ENCODE measurements around the gene CAPZB.

CAPZB gene

DNA sequence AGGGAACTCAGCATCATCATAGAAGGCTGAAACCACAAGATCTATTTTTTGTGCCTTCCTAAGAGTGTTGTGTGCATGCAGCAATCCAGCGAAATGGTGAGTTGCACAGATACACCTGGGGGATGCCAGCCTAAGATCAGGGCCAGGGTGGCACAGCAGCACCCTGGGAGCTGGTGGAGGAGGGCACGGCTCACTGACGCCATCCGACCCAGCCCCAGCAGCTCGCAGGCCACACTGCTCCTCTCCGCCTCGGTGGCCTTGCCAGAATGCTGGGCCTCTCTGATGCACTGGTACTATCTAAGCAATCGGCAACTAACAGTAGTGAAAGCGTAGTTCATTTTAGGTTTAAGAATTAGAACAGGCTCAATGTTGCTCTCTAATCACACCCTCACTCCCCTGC, 37.8 kb downstream of the CAPZB start:
- TF ChIP-seq, protein P1, sequence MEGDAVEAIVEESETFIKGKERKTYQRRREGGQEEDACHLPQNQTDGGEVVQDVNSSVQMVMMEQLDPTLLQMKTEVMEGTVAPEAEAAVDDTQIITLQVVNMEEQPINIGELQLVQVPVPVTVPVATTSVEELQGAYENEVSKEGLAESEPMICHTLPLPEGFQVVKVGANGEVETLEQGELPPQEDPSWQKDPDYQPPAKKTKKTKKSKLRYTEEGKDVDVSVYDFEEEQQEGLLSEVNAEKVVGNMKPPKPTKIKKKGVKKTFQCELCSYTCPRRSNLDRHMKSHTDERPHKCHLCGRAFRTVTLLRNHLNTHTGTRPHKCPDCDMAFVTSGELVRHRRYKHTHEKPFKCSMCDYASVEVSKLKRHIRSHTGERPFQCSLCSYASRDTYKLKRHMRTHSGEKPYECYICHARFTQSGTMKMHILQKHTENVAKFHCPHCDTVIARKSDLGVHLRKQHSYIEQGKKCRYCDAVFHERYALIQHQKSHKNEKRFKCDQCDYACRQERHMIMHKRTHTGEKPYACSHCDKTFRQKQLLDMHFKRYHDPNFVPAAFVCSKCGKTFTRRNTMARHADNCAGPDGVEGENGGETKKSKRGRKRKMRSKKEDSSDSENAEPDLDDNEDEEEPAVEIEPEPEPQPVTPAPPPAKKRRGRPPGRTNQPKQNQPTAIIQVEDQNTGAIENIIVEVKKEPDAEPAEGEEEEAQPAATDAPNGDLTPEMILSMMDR (IDR thresholded peaks at IDR 0.05): no peak

DNA sequence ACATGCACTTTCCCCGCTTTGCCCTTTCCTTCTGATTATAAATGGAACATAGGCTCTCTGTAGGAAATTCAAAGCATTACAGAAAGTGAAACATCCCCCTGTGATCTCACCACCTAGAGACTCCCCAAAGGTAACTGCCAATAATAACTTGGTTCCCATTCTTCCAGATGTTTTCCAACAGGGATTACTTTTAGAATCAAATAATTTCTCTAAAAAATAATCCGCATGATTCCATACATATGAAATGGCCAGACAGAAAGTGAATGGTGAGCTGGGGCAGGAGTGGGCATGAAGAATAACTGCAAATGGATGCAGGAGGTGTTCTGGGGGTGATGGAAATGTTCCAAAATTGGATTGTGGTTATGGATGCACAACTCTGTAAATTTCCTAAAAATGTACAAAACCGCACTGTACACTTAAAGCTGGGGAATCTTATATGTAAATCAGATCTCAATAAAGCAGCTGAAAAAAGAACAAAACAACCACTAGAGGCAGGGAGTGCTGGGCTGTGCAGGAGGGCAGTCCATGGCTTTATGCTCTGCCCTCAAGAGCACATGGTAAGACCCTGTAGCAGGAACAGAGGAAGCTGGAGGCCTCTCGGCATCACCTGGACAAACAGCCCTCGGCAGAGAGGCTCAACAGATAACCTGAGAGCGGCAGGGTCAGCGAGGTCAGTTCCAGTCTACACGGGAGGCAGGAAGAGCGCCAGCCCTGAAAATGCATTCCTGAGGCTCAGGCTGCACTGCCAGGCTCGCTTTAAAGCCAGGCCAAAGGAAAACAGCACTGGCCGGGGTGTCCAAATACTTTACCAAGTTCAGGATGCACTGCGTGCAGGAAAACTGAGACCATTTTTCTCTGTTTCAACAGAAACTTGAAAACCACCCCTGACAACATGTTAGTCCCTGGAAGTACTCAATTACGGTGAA, 39.7 kb downstream of the CAPZB start:
- TF ChIP-seq, protein P1 (IDR thresholded peaks at IDR 0.05): peak; percentile 12; the same call in 1 of the 2 replicates

DNA sequence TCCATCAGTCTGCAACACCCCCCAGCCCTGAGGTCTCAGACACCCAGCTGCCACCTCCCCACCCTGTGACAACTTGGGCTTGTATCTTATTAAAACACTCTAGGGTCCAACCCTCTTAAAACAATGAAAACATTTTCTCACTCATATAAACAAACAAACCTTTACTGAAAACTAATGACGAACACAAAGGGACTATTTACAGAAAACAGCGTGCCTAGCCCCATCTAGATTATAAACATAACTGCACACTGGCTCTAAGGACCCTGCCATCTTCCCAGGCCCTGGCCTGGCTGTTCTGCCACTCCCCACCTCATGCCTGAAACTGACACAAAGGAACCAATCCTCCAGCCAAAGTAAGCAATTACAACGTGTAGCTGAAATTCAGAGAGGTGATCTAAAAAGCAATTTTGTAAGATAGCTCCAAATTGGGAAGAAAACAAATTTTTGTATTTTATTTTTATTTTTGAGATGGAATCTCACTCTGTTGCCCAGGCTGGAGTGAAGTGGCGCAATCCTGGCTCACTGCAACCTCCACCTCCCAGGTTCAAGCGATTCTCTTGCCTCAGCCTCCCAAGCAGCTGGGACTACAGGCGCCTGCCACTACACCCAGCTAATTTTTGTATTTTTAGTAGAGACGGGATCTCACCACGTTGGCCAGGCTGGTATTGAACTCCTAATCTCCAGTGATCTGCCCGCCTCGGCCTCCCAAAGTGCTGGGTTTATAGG, 40.9 kb downstream of the CAPZB start:
- TF ChIP-seq, protein P1 (IDR thresholded peaks at IDR 0.05): no peak

DNA sequence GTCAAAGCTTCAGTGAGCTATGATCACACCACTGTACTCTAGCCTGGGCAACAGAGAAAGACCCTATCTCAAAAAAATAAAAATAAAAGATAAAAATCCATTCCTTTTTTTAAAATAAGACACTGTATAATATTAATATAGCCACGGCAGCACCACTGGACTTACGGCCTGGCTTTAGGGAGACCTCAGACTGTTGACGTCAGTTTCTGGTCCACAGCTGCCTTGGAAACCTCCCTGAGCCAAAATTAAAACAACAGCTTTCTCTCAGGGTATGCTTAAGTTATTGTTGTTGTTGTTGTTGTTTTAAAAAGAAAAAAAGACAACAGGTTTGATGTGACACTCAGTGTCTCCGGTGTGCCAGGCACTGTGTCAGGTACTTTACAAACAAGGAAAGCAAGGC, 42.0 kb downstream of the CAPZB start:
- TF ChIP-seq, protein P1 (IDR thresholded peaks at IDR 0.05): no peak

DNA sequence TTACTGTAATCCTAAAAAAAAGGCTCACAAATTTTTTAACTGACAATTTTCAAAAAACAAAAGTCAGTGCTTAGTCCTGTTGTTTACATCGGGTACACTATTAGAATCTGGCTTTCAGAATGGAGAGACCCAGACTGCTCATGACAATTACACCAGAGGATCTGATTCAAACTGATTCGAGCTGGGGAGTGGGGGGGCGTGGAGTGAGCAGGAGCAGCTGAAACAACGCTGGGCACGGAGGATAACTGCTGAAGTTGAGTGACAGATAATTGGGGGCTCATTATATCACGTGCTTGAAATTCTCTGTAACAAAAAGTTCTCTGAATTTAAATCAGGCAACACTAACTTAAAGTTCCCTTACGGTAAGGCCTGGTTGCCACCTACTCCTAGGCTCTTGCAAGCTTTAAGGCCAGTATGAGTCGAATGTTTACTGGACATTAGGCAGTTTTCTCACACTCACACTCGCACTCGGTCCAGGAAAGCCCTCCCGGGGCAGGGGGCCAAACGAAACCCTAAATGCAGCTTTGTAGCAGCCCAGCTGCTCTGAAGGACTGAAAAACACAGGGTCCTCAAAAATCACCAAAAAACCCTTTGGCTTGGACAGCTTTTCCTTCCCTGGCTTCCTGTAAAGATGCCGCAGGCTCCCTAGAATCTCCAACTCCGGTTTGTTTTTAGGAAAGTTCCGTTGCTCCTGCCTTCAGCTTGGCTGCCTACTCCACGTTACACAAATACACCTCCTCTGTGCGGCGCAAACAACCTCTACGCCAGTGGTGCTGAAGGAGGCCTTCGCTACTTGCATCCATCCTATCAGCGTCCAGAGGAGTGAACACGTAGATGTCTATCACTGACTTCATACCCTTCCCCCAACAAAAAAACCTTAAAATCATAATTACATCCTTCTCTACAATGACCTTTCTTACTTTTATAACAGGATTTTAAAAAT, 42.9 kb downstream of the CAPZB start:
- TF ChIP-seq, protein P1 (IDR thresholded peaks at IDR 0.05): no peak

DNA sequence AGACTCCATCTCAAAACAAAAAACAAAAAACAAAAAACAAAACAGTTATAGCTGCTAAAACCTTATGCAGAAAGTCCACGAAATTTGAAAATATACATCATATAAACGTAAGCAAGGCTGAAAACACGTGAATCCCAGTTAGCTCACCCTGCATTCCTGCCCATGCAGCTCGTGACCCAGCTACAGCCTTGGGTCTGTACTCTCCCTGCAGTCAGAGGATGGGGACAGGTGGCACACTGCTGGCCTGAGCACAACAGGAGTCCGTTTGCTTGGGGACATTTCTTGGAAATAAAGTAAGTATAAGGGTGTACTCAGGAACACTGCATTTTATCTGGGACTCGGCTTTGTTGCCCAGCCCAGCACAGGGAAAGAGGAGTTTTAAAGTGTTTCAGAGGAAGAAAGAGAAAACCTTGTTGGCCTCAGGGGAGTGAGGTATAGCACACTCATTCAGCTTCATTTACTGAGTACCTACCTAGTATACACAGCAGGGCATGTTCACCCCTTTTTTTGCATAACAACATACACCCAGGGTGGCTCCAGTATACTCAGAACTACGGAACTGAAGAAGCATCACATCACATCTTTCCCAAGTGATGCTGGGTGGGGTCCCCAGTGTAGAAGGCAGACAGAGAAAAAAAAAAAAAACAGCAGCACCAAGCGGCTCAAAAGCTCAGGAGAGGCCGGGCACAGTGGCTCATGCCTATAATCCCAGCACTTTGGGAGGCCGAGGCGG, 44.1 kb downstream of the CAPZB start:
- TF ChIP-seq, protein P1 (IDR thresholded peaks at IDR 0.05): no peak
